Mucosa of descending colon (tissue), 3 donors: ENCODE results near the gene TENM4. TPM values are rescaled to one million over a fixed set of nuclear protein-coding genes. Genes with fewer than 3 reads are reported as not detected.

Experiments used
- ATAC-seq: fragments of 200-7000 bp; cut with Tn5 transposase; one replicate; pipeline ENCODE4 v1.9.1; 2020; ENCODE audit warnings: mild to moderate bottlenecking, moderate library complexity
- DNase-seq, 3 donors: peaks; one replicate each; pipeline ENCODE4 v3.0.0-alpha.2; 2020
- H3K36me3 ChIP-seq: fragments of 200-600 bp; one replicate; pipeline ENCODE4 v1.8.0; 2021; ENCODE audit warnings: low read depth, mild to moderate bottlenecking
- H3K4me1 ChIP-seq: fragments of 200-600 bp; one replicate; pipeline ENCODE4 v1.8.0; 2021; ENCODE audit warnings: low read depth, mild to moderate bottlenecking
- H3K4me3 ChIP-seq: fragments of 200-600 bp; one replicate; pipeline ENCODE4 v1.8.0; 2021; ENCODE audit warnings: mild to moderate bottlenecking
- H3K9me3 ChIP-seq: fragments of 200-600 bp; one replicate; pipeline ENCODE4 v1.8.0; 2021; ENCODE audit warnings: mild to moderate bottlenecking
- CTCF ChIP-seq: fragments of 200-600 bp; IDR thresholded peaks from one replicate; pipeline ENCODE4 v1.8.0; 2022; ENCODE audit warnings: antibody characterized with exemption, mild to moderate bottlenecking
- intact Hi-C, 2 donors: fragments of 100-400 bp; cut with DNase I in 1 of 2; cut with micrococcal nuclease in 1 of 2; formaldehyde crosslinking; loops; one replicate each; pipeline versions ENCODE4 v1.11.0 to v1.11.1; 2022; cut with DNase I, micrococcal nuclease
- total RNA-seq, 3 donors: library from RNA; stranded (reverse); fragmentation: NEBNext Ultra II Directional in 2 of 3; extraction: Animal tissue kit (Norgen Biotek cat#: 25700) in 2 of 3; gene quantifications; one replicate each; pipeline versions ENCODE4 v1.2.1 to v1.2.4, GENCODE V29; 2021 to 2023
- donor health status: DM: no; HTN: no; CAD: no; lungs with moderate emphysema.
- donor health status: DM: no; HTN: no; CAD: no.
- donor health status: DM: no; HTN: yes; CAD: no.

Gene TENM4
- total RNA-seq, 3 donors from 2014 or later: 0.70 to 1.6 (median 1.2) TPM

DNA sequence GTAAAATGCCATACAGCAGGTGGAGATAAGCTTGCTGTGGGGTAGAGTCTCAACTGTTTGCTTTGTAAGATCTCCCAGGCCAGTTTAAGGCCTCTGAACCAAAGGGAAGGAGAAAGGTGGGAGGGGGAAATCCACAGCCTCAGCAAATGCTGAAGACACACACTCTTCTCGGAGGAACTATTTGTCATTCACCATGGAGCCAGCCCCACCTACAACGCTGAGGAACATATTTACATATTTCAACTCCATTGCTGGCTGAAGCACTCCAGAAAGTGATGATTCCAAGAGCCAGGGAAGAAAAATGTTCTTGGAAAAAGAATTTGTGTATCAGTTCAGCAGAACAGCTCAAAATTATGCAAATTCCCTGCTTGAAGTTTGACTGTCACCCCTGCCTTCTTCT is 6.5 kb downstream of the TENM4 start:
- ATAC-seq (no peak), DNase-seq (no peak)
- Histone ChIP-seq H3K4me3 (no peak overlapping the region), H3K36me3 (no peaks in the 10 kb centered on the region), H3K4me1 (peaks cover 19% of the 10 kb centered on the region), H3K9me3 (no peaks in the 10 kb centered on the region)
- TF ChIP-seq CTCF: no peak
- intact Hi-C loops: no loop called here

GRCh38 chr11:79432138-79432537 is 8.7 kb downstream of the TENM4 start:
- Histone ChIP-seq H3K4me1 (peaks cover 4% of the 10 kb centered on the region), H3K9me3 (no peaks in the 10 kb centered on the region), H3K36me3 (no peaks in the 10 kb centered on the region), H3K4me3 (no peak overlapping the region)
- ATAC-seq (no peak), DNase-seq (no peak)
- intact Hi-C loops: no loop called here
- no peak for TF ChIP-seq CTCF

DNA sequence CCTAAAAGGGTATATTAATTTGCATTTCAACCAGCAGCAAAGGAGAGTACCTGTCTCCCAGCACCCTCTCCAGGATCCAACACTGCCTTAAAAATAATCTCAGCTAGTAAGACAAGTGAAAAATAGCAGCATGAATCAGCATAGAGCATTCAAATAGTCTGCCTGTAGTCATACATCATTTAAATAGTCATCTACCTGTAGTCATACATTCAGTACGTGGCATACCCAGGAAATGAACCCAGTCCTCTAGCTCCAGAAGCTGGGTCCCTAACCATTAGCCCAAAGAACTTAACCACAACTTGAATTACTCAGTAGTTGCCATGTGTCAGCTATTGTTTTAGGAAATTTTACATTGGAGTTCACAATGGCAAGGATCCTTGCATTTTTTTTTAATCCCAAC is 9.3 kb downstream of the TENM4 start:
- TF ChIP-seq CTCF: no peak
- no peak for ATAC-seq
- intact Hi-C loops: no loop called here
- H3K4me3 ChIP-seq: no peak overlapping the region
- no peaks in the 10 kb centered on the region for H3K36me3 ChIP-seq
- H3K9me3 ChIP-seq: no peaks in the 10 kb centered on the region
- DNase-seq: no peak
- no peaks in the 10 kb centered on the region for H3K4me1 ChIP-seq

DNA sequence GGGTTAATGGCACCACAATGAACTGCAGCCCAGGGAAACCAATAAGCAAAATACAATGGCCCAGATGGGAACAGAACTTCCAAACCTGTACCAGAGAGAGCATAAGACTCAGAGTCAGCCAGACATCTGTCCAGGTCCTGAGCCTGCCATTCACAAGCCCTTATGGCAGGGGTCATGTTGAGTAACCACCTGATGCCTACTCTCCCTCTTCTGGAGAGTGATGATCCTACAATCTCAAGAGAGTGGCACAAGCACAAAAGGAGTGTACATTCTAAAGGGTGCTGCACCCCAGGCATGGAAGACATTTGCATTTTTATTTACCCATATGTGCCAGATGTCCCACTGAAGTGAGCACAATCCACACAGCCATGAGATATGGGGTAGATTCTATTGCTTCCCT is 10.6 kb downstream of the TENM4 start:
- no peak for ATAC-seq
- Histone ChIP-seq H3K4me3 (no peak overlapping the region), H3K36me3 (no peaks in the 10 kb centered on the region), H3K4me1 (no peaks in the 10 kb centered on the region), H3K9me3 (no peaks in the 10 kb centered on the region)
- intact Hi-C loops: no loop called here
- TF ChIP-seq CTCF: no peak
- no peak for DNase-seq

- TF ChIP-seq CTCF: no peak
- no peak for DNase-seq
- Histone ChIP-seq H3K4me3 (no peak overlapping the region), H3K36me3 (no peaks in the 10 kb centered on the region), H3K4me1 (no peaks in the 10 kb centered on the region), H3K9me3 (no peaks in the 10 kb centered on the region)
- no peak for ATAC-seq
- intact Hi-C loops: no loop called here
Measured at GRCh38 chr11:79428406-79428805, 12.4 kb downstream of the TENM4 start.

- ATAC-seq (no peak), DNase-seq (no peak)
- no peaks in the 10 kb centered on the region for H3K36me3 ChIP-seq
- intact Hi-C loops: no loop called here
- no peaks in the 10 kb centered on the region for H3K4me1 ChIP-seq
- H3K9me3 ChIP-seq: no peaks in the 10 kb centered on the region
- TF ChIP-seq CTCF: no peak
- no peak overlapping the region for H3K4me3 ChIP-seq
Measured at GRCh38 chr11:79427611-79428327, 13.1 kb downstream of the TENM4 start.
